GM12874 (cell line): ENCODE data around the gene SNX3.

ENCODE experiments used
- TF ChIP-seq, protein P1 (sequence below): IDR thresholded peaks from 2 replicates; pipeline ENCODE4 v1.5.1; 2011; ENCODE audit warnings: low read depth, mild to moderate bottlenecking, control low read depth, low read length, moderate library complexity; ENCODE audit not compliant: insufficient read depth

The SNX3 gene

DNA sequence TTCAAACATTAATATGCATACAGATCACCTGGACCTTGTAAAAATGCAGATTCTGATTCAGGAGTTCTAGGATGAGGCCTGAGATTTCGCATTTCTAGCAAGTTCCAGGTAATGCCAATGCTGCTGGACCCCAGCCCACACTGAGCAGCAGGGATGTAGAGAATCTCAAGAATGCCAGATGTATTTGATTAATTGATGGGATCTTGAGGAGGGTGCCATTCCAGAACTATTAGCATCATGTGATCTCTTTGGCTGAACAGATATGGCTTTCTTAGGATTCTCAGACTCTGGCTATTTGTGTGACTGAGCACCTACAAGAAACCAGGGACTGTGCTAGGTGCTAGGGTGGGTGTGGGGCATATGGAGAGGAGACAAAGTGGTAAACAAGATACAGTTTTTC, 16.5 kb upstream of the SNX3 start:
- TF ChIP-seq, protein P1, sequence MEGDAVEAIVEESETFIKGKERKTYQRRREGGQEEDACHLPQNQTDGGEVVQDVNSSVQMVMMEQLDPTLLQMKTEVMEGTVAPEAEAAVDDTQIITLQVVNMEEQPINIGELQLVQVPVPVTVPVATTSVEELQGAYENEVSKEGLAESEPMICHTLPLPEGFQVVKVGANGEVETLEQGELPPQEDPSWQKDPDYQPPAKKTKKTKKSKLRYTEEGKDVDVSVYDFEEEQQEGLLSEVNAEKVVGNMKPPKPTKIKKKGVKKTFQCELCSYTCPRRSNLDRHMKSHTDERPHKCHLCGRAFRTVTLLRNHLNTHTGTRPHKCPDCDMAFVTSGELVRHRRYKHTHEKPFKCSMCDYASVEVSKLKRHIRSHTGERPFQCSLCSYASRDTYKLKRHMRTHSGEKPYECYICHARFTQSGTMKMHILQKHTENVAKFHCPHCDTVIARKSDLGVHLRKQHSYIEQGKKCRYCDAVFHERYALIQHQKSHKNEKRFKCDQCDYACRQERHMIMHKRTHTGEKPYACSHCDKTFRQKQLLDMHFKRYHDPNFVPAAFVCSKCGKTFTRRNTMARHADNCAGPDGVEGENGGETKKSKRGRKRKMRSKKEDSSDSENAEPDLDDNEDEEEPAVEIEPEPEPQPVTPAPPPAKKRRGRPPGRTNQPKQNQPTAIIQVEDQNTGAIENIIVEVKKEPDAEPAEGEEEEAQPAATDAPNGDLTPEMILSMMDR, result no peak

DNA sequence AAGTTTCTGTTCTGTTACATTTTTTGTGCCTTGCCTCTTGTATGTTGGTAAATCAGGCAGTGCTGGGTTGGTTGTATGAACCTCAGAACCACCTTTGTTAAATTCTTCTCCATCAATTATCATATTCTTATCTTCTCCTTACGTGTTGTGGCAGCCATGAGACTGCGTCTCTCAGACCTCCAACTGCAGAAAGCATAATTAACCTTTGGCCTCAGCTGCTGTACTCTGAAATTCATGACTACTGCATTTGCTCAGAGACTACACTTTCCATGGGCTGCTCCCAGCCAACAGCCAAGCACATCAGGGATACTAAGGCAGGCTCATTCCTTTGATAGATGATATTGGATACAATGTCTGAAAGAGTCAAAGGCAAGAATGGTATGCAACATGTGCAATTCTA, 15.1 kb upstream of the SNX3 start:
- TF ChIP-seq, protein P1, result no peak

DNA sequence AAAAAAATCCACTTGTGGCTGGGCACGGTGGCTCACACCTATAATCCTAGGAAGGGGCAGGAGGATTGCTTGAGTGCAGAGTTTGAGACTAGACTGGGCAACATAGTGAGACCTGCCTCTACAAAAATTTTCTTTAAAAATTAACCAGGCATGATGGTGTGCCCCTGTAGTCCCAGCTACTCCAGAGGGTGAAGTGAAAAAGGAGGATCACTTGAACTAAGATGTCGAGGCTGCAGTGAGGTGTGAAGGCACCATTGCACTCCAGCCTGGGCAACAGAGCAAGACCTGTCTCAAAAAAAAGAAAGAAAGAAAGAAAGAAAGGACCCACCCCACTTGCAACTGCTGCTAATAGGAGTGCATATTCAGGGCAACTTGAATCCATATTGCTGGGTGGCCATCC, 13.7 kb upstream of the SNX3 start:
- TF ChIP-seq, protein P1, result no peak

DNA sequence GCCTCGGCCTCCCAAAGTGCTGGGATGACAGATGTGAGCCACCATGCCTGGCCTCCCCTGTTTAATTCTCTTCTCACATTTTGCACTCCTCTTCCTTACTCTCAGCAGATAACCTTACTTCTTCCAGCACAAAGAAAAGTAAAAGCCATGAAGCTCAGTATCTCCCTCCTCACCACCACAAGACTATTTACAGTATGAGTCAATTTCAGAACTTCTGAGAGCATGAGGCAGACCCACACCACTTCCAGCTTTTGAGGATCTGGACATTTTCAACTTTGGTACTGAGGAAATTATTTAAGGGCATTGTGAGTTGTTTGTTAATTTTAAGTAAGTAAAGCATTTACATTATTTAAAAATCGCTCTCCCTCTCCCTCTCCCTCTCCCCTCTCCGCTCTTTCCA, 8.0 kb upstream of the SNX3 start:
- TF ChIP-seq, protein P1, result no peak

DNA sequence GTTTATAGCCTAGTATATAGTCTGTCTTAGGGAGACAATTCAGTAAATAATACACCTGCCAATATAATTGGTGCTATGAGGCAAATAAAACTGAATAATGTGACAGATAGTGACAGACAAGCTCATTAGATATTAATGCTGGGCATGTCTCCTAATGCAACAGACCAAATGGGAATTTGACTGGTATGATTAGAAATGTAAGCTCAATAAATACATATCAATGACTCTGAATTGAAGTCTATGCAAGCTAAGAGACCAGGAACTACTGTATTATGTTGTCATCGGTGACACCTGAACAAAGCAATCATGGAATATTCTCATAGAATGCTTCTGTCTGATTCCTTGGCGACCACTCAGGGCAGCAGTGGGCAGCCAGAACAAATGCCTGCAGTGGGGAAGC, 2.5 kb upstream of the SNX3 start:
- TF ChIP-seq, protein P1, result no peak

DNA sequence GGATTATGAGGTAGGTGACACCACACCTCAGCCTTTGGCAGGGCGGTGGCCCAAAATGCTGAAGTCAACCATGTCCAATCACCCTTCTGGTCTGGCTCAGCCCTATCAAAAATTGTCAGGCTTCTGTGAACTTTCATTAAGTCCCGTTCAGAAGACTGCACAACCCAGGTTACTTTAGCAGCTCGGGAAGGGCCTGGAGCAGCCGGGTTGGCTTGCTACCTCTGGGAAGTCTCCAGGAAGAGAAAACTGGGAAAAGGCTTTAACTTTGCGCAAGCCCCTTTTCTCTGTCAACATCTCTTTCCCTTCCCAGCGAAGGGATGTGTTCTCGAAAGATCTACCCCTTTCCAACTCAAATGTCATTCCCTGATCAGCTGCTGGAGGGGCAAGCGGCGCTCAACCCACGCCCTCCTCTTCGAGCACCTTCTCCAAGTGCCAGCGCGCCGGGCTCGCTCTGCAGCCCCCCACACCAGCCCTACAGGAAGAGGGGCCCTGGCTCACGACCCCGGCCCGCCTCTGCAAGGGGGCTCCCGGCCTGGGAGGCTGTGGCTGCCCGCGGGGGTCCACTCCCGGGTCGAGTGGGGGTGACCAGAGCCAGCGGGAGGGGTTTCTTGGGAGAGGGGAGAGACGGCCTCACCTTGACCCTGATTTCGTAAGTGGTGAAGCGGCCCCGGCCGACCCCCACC, 573 bp downstream of the SNX3 start:
- TF ChIP-seq, protein P1, result no peak

DNA sequence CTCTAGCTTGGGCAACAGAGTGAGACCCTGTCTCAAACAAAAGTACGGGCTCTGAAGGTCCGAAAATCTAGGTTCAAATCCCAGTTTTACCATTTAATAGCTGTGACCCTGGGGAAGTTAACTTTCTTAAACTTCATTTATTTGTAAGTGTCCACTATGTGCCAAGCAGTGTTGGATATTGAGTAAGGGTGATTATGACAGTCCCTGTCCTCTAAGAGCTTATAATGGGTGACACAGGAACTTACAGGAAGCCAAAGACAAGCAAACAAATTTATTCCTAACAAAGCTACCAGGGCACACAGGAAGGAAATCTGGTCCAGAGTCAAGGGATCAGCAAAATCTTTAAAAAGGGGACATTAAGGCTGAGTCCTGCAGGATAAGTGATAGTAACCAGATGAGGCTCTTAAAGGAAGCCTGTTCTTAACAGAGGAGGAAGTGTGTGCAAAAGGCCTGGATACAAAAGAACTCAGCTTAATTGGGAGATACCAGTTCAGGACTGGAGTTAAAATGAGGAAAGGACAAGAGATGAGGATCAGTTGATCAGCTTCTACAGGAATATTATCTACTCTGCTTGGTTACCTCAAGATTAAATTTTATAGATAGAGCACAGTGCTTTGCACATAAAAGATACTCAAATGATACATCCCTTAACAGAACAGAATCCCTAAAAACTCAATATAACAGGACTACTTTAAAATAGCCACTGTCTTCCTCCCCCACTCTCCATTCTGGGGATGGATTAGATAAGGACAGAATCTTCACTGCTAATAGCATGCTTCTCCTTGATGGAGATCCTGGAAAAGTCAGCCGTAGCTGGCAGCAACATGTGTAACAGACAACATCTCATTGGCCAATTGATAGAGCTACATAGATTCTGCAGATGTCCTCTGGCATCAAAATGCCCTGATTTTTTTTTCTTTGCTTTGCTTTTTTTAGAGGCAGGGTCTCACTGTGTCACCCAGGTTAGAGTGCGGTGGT, 6.1 kb downstream of the SNX3 start:
- TF ChIP-seq, protein P1, result no peak
